PC-9 (cell line): Measurements from ENCODE around the gene RASL11B. TPM values are rescaled to one million over a fixed set of nuclear protein-coding genes. Genes with fewer than 3 reads are reported as not detected.

Experiments used
- BruUV-seq: library from RNA; stranded (reverse); fragments of 400-500 nt; replicated peaks from 2 replicates; lab custom pipeline; 2021; lab: Mats Ljungman, UMichigan
- CTCF ChIA-PET: fragments of 300-600 bp; sonication (Branson Sonifier 250); formaldehyde crosslinking; loops from one replicate; lab custom pipeline; 2022; ENCODE audit warnings: antibody characterized with exemption; lab: Charles Lee
- POLR2A ChIA-PET: fragments of 300-600 bp; sonication (Branson Sonifier 250); formaldehyde crosslinking; loops from one replicate; lab custom pipeline; 2022; ENCODE audit warnings: antibody characterized with exemption; ENCODE audit not compliant: unreplicated experiment; lab: Charles Lee
- DNase-seq, 2 experiments: peaks; one replicate each; pipeline versions ENCODE4 v3.0.0 to v3.0.0-alpha.2; 2015 to 2022; ENCODE audit warnings: mixed read lengths in 1 of 2
- H2AFZ ChIP-seq: fragments of 200-600 bp; sonication (generic); 2 replicates; pipeline ENCODE4 v1.8.1; 2017; ENCODE audit warnings: antibody characterized with exemption
- H3F3A ChIP-seq: fragments of 200-600 bp; sonication (generic); 2 replicates; pipeline ENCODE4 v1.8.1; 2017; ENCODE audit warnings: antibody characterized with exemption, mild to moderate bottlenecking, low read depth; ENCODE audit not compliant: insufficient read depth
- H3K27ac ChIP-seq: fragments of 200-600 bp; sonication (generic); 2 replicates; pipeline ENCODE4 v1.6.1; 2016; ENCODE audit warnings: mixed run types
- H3K27me3 ChIP-seq: fragments of 200-600 bp; sonication (generic); 2 replicates; pipeline ENCODE4 v1.6.1; 2016; ENCODE audit warnings: low read depth, mixed run types; ENCODE audit not compliant: insufficient read depth
- H3K36me3 ChIP-seq: fragments of 200-600 bp; sonication (generic); 2 replicates; pipeline ENCODE4 v1.6.1; 2016; ENCODE audit warnings: low read depth, mixed run types
- H3K4me1 ChIP-seq: fragments of 200-600 bp; sonication (generic); replicated peaks from 2 replicates; pipeline ENCODE4 v1.6.1; 2016; ENCODE audit warnings: mixed run types; ENCODE audit not compliant: insufficient read depth
- H3K4me2 ChIP-seq: fragments of 200-600 bp; sonication (generic); 2 replicates; pipeline ENCODE4 v1.6.1; 2017; ENCODE audit warnings: mixed run types
- H3K4me3 ChIP-seq: fragments of 200-600 bp; sonication (generic); 2 replicates; pipeline ENCODE4 v1.6.1; 2016; ENCODE audit warnings: mixed run types
- H3K79me2 ChIP-seq: fragments of 200-600 bp; sonication (generic); 2 replicates; pipeline ENCODE4 v1.6.1; 2017; ENCODE audit warnings: low read depth, mixed run types
- H3K9me2 ChIP-seq: fragments of 200-600 bp; sonication (generic); 2 replicates; pipeline ENCODE4 v1.8.1; 2017; ENCODE audit warnings: mild to moderate bottlenecking; ENCODE audit not compliant: insufficient read depth
- H3K9me3 ChIP-seq: fragments of 200-600 bp; sonication (generic); 2 replicates; pipeline ENCODE4 v1.8.1; 2016; ENCODE audit warnings: low read depth; ENCODE audit not compliant: insufficient read depth
- H4K20me1 ChIP-seq: fragments of 200-600 bp; sonication (generic); 2 replicates; pipeline ENCODE4 v1.8.1; 2017; ENCODE audit not compliant: insufficient read depth
- EZH2 ChIP-seq: fragments of 200-600 bp; sonication (generic); IDR thresholded peaks from 2 replicates; pipeline ENCODE4 v1.8.0; 2017; ENCODE audit warnings: antibody characterized with exemption, low read depth
- intact Hi-C: fragments of 100-400 bp; cut with micrococcal nuclease; formaldehyde crosslinking; loops from one replicate; pipeline ENCODE4 v1.10.0; 2022; ENCODE audit not compliant: unreplicated experiment
- total RNA-seq: library from RNA; stranded (reverse); gene quantifications from 2 replicates; pipeline ENCODE4 v1.2.3, GENCODE V29; 2021
- TF ChIP-seq, protein P1 (sequence below): fragments of 200-600 bp; sonication (generic); conservative IDR thresholded peaks from 2 replicates; pipeline ENCODE4 v1.6.1; 2017; ENCODE audit warnings: mixed run types, antibody characterized with exemption, mild to moderate bottlenecking, moderate library complexity

RASL11B gene
- total RNA-seq, 1 experiment from 2014 or later, result not detected

DNA sequence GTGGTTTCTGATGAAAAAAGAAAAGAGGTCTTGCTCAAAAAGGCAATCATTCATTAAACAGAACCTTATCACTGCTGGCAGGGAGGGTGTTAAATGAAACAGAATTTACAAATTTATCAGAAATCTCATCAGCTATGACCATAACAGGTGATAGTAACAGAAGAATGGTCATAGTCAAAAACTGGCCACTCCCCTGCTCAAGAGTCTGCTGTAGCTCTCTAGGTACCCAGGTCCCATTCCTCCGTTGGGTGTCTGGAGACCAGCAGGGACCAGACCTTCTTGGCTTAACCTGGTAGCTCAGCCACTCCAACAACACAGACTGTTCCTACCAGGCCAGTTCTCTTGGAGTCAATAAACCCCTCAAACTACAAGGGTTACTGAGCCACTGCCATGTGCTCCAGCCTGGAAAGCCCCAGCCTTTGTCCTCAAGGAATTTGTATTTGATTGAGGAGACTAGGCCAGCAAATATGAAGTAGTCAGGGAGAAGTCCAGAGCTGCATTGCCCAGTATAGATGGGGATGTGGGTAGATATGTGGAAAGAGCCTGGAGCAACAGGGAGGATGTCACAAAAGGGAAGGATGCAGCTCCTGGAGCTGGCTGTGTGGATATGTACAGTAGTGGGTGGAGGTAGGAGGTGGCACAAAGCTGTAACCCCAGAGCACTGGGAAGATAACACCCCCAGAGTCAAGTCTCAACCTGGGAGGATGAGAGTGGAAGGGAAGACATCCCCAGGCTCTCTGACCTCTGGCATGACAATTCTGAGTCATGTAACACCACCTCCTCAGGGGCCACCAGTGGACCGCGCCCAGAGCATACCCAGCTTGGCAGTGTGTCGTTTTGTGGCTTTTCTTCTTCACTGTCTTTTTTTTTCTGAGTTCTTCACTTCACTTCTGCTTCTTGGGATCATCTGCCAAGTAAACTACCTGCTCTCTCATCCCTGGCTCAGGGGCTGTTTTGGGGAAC, 21.9 kb downstream of the RASL11B start:
- H3K79me2 ChIP-seq, result no peaks in the 10 kb centered on the region
- no peak overlapping the region for H3K4me2 ChIP-seq
- no peaks in the 10 kb centered on the region for H3K27me3 ChIP-seq
- POLR2A ChIA-PET, result no interaction called here
- H3K9me2 ChIP-seq, result no peaks in the 10 kb centered on the region
- intact Hi-C loops, result no loop called here
- H3K36me3 ChIP-seq, result no peaks in the 10 kb centered on the region
- CTCF ChIA-PET, result no interaction called here
- BruUV-seq, result no TSS peak
- H3K4me1 ChIP-seq, result peaks cover 11% of the 10 kb centered on the region; the same call in 1 of the 2 replicates
- no peak overlapping the region for H2AFZ ChIP-seq
- no peaks in the 10 kb centered on the region for H3K9me3 ChIP-seq
- no peak overlapping the region for H3K27ac ChIP-seq
- no peaks in the 10 kb centered on the region for H4K20me1 ChIP-seq
- TF ChIP-seq, protein P1, sequence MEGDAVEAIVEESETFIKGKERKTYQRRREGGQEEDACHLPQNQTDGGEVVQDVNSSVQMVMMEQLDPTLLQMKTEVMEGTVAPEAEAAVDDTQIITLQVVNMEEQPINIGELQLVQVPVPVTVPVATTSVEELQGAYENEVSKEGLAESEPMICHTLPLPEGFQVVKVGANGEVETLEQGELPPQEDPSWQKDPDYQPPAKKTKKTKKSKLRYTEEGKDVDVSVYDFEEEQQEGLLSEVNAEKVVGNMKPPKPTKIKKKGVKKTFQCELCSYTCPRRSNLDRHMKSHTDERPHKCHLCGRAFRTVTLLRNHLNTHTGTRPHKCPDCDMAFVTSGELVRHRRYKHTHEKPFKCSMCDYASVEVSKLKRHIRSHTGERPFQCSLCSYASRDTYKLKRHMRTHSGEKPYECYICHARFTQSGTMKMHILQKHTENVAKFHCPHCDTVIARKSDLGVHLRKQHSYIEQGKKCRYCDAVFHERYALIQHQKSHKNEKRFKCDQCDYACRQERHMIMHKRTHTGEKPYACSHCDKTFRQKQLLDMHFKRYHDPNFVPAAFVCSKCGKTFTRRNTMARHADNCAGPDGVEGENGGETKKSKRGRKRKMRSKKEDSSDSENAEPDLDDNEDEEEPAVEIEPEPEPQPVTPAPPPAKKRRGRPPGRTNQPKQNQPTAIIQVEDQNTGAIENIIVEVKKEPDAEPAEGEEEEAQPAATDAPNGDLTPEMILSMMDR, result no peak
- TF ChIP-seq EZH2, result no peak
- H3K4me3 ChIP-seq, result no peak overlapping the region
- no peaks in the 10 kb centered on the region for H3F3A ChIP-seq
- no peak for DNase-seq

DNA sequence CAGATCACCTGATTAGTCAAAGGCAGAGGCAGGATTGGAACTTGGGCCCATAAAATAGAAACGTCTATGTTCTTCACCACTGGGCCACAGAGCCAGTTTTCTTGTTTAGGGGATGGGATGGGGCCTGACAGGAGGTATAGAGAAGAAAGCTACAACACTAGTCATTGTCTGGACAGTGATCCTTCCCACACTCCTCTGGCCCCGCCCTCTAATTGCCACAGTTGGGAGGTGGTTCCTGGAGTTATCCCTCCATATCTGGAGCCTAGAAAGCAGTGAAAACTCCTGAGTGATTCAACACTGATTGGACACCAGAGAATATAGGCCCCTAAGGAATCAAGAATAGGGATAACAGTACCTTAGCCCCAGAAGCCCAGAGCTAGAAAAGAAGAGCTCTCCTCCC, 22.9 kb downstream of the RASL11B start:
- H3K27ac ChIP-seq, result no peak overlapping the region
- no peaks in the 10 kb centered on the region for H4K20me1 ChIP-seq
- no peaks in the 10 kb centered on the region for H3K27me3 ChIP-seq
- no peak overlapping the region for H2AFZ ChIP-seq
- no peak overlapping the region for H3K4me2 ChIP-seq
- DNase-seq, result no peak
- BruUV-seq, result no TSS peak
- intact Hi-C loops, result no loop called here
- no peak overlapping the region for H3K4me3 ChIP-seq
- H3K9me2 ChIP-seq, result no peaks in the 10 kb centered on the region
- TF ChIP-seq EZH2, result no peak
- TF ChIP-seq, protein P1, result no peak
- H3K9me3 ChIP-seq, result no peaks in the 10 kb centered on the region
- H3K79me2 ChIP-seq, result no peaks in the 10 kb centered on the region
- H3K36me3 ChIP-seq, result no peaks in the 10 kb centered on the region
- ChIA-PET CTCF (no interaction called here), POLR2A (no interaction called here)
- no peaks in the 10 kb centered on the region for H3F3A ChIP-seq
- H3K4me1 ChIP-seq, result peaks cover 11% of the 10 kb centered on the region; the same call in 1 of the 2 replicates

DNA sequence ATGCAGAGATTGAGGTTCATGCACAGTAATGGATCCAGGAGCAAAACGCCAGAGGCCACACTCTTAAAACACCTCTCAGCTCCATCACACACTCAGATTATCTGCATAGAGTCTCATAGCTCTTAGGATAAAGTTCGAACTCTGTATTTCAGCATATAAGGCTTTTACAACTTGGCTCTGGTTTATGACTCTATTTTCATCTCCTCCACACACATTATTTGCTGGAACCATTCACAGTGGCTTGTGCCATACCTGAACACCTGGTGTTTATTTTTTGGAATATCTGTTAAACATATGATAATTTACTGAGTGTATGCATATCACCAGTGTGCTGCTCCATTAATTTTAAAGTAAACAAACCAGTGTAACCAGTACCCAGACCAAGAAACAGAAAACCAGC, 27.2 kb downstream of the RASL11B start:
- Histone ChIP-seq H4K20me1 (no peaks in the 10 kb centered on the region), H3K4me3 (no peak overlapping the region), H3K27ac (no peak overlapping the region), H3K79me2 (no peaks in the 10 kb centered on the region), H3K36me3 (no peaks in the 10 kb centered on the region), H3K9me3 (no peaks in the 10 kb centered on the region), H3K4me2 (no peak overlapping the region), H3F3A (no peaks in the 10 kb centered on the region), H2AFZ (no peak overlapping the region), H3K27me3 (no peaks in the 10 kb centered on the region), H3K4me1 (peaks cover 7% of the 10 kb centered on the region; the same call in 1 of the 2 replicates), H3K9me2 (no peaks in the 10 kb centered on the region)
- ChIA-PET POLR2A (no interaction called here), CTCF (no interaction called here)
- no peak for TF ChIP-seq EZH2
- TF ChIP-seq, protein P1, result no peak
- DNase-seq, result no peak
- no TSS peak for BruUV-seq
- intact Hi-C loops, result no loop called here
